DND-41 (cell line): ENCODE results near the gene CD63.

Source experiments
- EZH2 ChIP-seq: IDR thresholded peaks from 3 replicates; pipeline ENCODE4 v1.6.1; 2012; ENCODE audit warnings: borderline replicate concordance, low read depth, mild to moderate bottlenecking, moderate library complexity, low read length, inconsistent platforms; ENCODE audit not compliant: severe bottlenecking
- TF ChIP-seq, protein P1 (sequence below): IDR thresholded peaks from 2 replicates; pipeline ENCODE4 v1.5.1; 2012; ENCODE audit warnings: borderline replicate concordance, low read length, moderate library complexity, mild to moderate bottlenecking; ENCODE audit not compliant: poor library complexity, severe bottlenecking; ENCODE audit errors: extremely low read depth

DNA sequence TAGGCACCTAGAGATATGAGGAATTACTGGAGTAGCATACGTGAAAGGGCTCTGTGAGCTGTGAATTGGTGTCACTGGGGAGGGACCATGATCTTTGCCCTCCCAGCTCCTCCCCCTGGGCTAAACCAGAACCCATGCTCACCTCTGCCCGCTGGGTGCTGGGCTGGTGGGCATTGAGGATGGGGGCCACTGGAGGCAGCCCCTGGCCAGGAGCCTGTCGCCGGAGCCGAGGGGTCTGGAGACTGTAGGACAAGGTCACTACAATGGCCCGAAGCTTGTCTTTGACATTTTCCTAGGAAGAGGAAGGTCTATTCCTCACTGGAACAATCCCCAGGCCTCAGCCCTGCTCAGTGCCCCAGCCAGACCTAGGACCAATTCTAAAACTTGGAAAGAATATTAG, 32.7 kb downstream of the CD63 start:
- TF ChIP-seq, protein P1, sequence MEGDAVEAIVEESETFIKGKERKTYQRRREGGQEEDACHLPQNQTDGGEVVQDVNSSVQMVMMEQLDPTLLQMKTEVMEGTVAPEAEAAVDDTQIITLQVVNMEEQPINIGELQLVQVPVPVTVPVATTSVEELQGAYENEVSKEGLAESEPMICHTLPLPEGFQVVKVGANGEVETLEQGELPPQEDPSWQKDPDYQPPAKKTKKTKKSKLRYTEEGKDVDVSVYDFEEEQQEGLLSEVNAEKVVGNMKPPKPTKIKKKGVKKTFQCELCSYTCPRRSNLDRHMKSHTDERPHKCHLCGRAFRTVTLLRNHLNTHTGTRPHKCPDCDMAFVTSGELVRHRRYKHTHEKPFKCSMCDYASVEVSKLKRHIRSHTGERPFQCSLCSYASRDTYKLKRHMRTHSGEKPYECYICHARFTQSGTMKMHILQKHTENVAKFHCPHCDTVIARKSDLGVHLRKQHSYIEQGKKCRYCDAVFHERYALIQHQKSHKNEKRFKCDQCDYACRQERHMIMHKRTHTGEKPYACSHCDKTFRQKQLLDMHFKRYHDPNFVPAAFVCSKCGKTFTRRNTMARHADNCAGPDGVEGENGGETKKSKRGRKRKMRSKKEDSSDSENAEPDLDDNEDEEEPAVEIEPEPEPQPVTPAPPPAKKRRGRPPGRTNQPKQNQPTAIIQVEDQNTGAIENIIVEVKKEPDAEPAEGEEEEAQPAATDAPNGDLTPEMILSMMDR = no peak
- no peak for TF ChIP-seq EZH2
